HCT116 (cell line): ENCODE data around the gene LYSMD2. TPM values are rescaled to one million over a fixed set of nuclear protein-coding genes. Genes with fewer than 3 reads are reported as not detected.

ENCODE experiments used
- ATAC-seq: fragments of 200-7000 bp; cut with Tn5 transposase; 2 replicates; pipeline ENCODE4 v1.9.1; 2020; ENCODE audit warnings: mild to moderate bottlenecking, moderate library complexity
- BruUV-seq: library from RNA; stranded (reverse); fragments of 400-500 nt; replicated peaks from 2 replicates; lab custom pipeline; 2021; lab: Mats Ljungman, UMichigan
- CTCF ChIA-PET: fragments of 300-600 bp; sonication (Branson Sonifier 250); formaldehyde crosslinking; loops from one replicate; lab custom pipeline; 2021; ENCODE audit warnings: antibody characterized with exemption; lab: Charles Lee
- POLR2A ChIA-PET: fragments of 300-600, 350-600 bp; sonication (Branson Sonifier 250); formaldehyde crosslinking; loops from one replicate; lab custom pipeline; 2021; ENCODE audit warnings: antibody characterized with exemption; lab: Charles Lee
- RAD21 ChIA-PET, 2 experiments: fragments of 300-600 bp; sonication (Branson Sonifier 250); formaldehyde crosslinking; loops; one replicate each; lab custom pipeline; 2023; ENCODE audit warnings: low total read pairs in 2 of 2; ENCODE audit not compliant: uncharacterized antibody in 2 of 2, unreplicated experiment in 2 of 2, low non-redundant PET in 1 of 2; lab: Charles Lee
- DNase-seq: peaks from one replicate; pipeline ENCODE4 v3.0.0-alpha.2; 2010; ENCODE audit warnings: low read depth, low spot score
- H2AFZ ChIP-seq: fragments of 200-600 bp; shearing (Covaris generic), sonication (generic); 2 replicates; pipeline ENCODE4 v1.6.1; 2017; ENCODE audit warnings: low read depth, mixed run types, mixed read lengths, antibody characterized with exemption, low read length; ENCODE audit not compliant: poor library complexity, severe bottlenecking
- H3K27ac ChIP-seq: 2 replicates; pipeline ENCODE4 v1.5.1; 2012; ENCODE audit warnings: low read depth, low read length
- H3K27me3 ChIP-seq: fragments of 200-600 bp; sonication (generic); 2 replicates; pipeline ENCODE4 v1.6.1; 2016; ENCODE audit warnings: mixed run types, low read length, mixed read lengths; ENCODE audit not compliant: insufficient read depth
- H3K36me3 ChIP-seq, 2 experiments: fragments of 200-500 bp in 1 of 2; fragments of 200-600 bp in 1 of 2; sonication (Bioruptor generic) in 1 of 2; sonication (generic) in 1 of 2; 2 replicates each; pipeline versions ENCODE4 v1.5.1 to v1.6.1; 2014 to 2016; ENCODE audit warnings: low read length in 2 of 2, inconsistent platforms in 1 of 2, mixed read lengths in 1 of 2, mixed run types in 1 of 2; ENCODE audit not compliant: insufficient read depth in 2 of 2, control insufficient read depth in 1 of 2
- H3K4me1 ChIP-seq, 2 experiments: fragments of 200-600 bp in 1 of 2; sonication (generic) in 1 of 2; 2 replicates each; pipeline versions ENCODE4 v1.5.1 to v1.6.1; 2012 to 2017; ENCODE audit warnings: low read length in 2 of 2, inconsistent platforms in 1 of 2, mild to moderate bottlenecking in 1 of 2, mixed read lengths in 1 of 2, mixed run types in 1 of 2, moderate library complexity in 1 of 2; ENCODE audit not compliant: insufficient read depth in 2 of 2, control insufficient read depth in 1 of 2
- H3K4me2 ChIP-seq: fragments of 200-600 bp; sonication (generic); 2 replicates; pipeline ENCODE4 v1.6.1; 2017; ENCODE audit warnings: mixed run types, low read length, mixed read lengths
- H3K4me3 ChIP-seq, 2 experiments: fragments of 200-600 bp in 1 of 2; sonication (generic) in 1 of 2; replicated peaks in 1 of 2; 2 replicates each; pipeline ENCODE4 v1.5.1; 2011 to 2016; ENCODE audit warnings: low read length in 2 of 2, control low read depth in 1 of 2, low read depth in 1 of 2, mild to moderate bottlenecking in 1 of 2, mixed read lengths in 1 of 2, mixed run types in 1 of 2
- H3K79me2 ChIP-seq: fragments of 200-600 bp; sonication (generic); 2 replicates; pipeline ENCODE4 v1.6.1; 2017; ENCODE audit warnings: mild to moderate bottlenecking, mixed run types, low read length, moderate library complexity, mixed read lengths; ENCODE audit not compliant: insufficient read depth
- H3K9ac ChIP-seq: fragments of 200-600 bp; sonication (generic); 2 replicates; pipeline ENCODE4 v1.6.1; 2016; ENCODE audit warnings: low read length, mixed read lengths
- H3K9me2 ChIP-seq: fragments of 200-600 bp; sonication (generic), shearing (Covaris generic); 2 replicates; pipeline ENCODE4 v1.6.1; 2017; ENCODE audit warnings: mixed run types, mild to moderate bottlenecking, moderate library complexity; ENCODE audit not compliant: insufficient read depth
- H3K9me3 ChIP-seq, 2 experiments: fragments of 200-500 bp in 1 of 2; fragments of 200-600 bp in 1 of 2; sonication (Bioruptor generic) in 1 of 2; sonication (generic) in 1 of 2; 2 replicates each; pipeline ENCODE4 v1.6.1; 2014 to 2017; ENCODE audit warnings: low read length in 2 of 2, mixed read lengths in 2 of 2, inconsistent platforms in 1 of 2, low read depth in 1 of 2, mild to moderate bottlenecking in 1 of 2, mixed run types in 1 of 2, moderate library complexity in 1 of 2; ENCODE audit not compliant: control insufficient read depth in 1 of 2, insufficient read depth in 1 of 2
- H4K20me1 ChIP-seq: fragments of 200-600 bp; sonication (generic), shearing (Covaris generic); 2 replicates; pipeline ENCODE4 v1.6.1; 2017; ENCODE audit warnings: mixed run types, mild to moderate bottlenecking, moderate library complexity; ENCODE audit not compliant: insufficient read depth
- ATF3 ChIP-seq: IDR thresholded peaks from 2 replicates; pipeline ENCODE4 v1.6.1; 2012
- CEBPB ChIP-seq: IDR thresholded peaks from 2 replicates; pipeline ENCODE4 v1.6.1; 2012; ENCODE audit warnings: low read depth
- CTCF ChIP-seq, 3 experiments: fragments of 200-600 bp in 1 of 3; sonication (generic) in 1 of 3; IDR thresholded peaks in 2 of 3; conservative IDR thresholded peaks in 1 of 3; 2 replicates each; pipeline ENCODE4 v1.5.1; 2012 to 2017; ENCODE audit warnings: low read depth in 2 of 3, low read length in 2 of 3, antibody characterized with exemption in 1 of 3, borderline replicate concordance in 1 of 3, control low read depth in 1 of 3, mild to moderate bottlenecking in 1 of 3, mixed read lengths in 1 of 3, mixed run types in 1 of 3, moderate library complexity in 1 of 3; ENCODE audit not compliant: insufficient read depth in 1 of 3
- EGR1 ChIP-seq: IDR thresholded peaks from 2 replicates; pipeline ENCODE4 v1.6.1; 2012; ENCODE audit warnings: low read depth
- ELF1 ChIP-seq: IDR thresholded peaks from 2 replicates; pipeline ENCODE4 v1.6.1; 2012; ENCODE audit warnings: low read depth, borderline replicate concordance
- EZH2 ChIP-seq: fragments of 200-600 bp; sonication (generic); IDR thresholded peaks from 2 replicates; pipeline ENCODE4 v1.6.1; 2017; ENCODE audit warnings: antibody characterized with exemption, mixed run types
- EZH2phosphoT487 ChIP-seq: fragments of 200-600 bp; IDR thresholded peaks from 2 replicates; pipeline ENCODE4 v1.6.1; 2018; ENCODE audit warnings: antibody characterized with exemption, borderline replicate concordance
- FOSL1 ChIP-seq: IDR thresholded peaks from 2 replicates; pipeline ENCODE4 v1.6.1; 2012; ENCODE audit warnings: low read depth
- JUND ChIP-seq: IDR thresholded peaks from 2 replicates; pipeline ENCODE4 v1.6.1; 2012
- MAX ChIP-seq: IDR thresholded peaks from 2 replicates; pipeline ENCODE4 v1.6.1; 2012
- POLR2A ChIP-seq: IDR thresholded peaks from 2 replicates; pipeline ENCODE4 v1.7.0; 2011; ENCODE audit warnings: borderline replicate concordance; ENCODE audit not compliant: insufficient read depth, insufficient read length; ENCODE audit errors: extremely low read depth
- POLR2AphosphoS5 ChIP-seq: IDR thresholded peaks from 2 replicates; pipeline ENCODE4 v1.6.1; 2011; ENCODE audit warnings: mild to moderate bottlenecking, low read depth, low read length, moderate library complexity
- SIN3A ChIP-seq: IDR thresholded peaks from 2 replicates; pipeline ENCODE4 v1.6.1; 2012; ENCODE audit warnings: low read depth
- SRF ChIP-seq: IDR thresholded peaks from 2 replicates; pipeline ENCODE4 v1.6.1; 2012; ENCODE audit warnings: low read depth
- YY1 ChIP-seq: IDR thresholded peaks from 2 replicates; pipeline ENCODE4 v1.6.1; 2011; ENCODE audit warnings: low read length, low read depth, moderate library complexity, mild to moderate bottlenecking; ENCODE audit not compliant: insufficient replicate concordance; ENCODE audit errors: extremely low read depth
- ZBTB33 ChIP-seq: IDR thresholded peaks from 2 replicates; pipeline ENCODE4 v1.6.1; 2011; ENCODE audit warnings: mild to moderate bottlenecking, low read length, moderate library complexity; ENCODE audit not compliant: insufficient replicate concordance; ENCODE audit errors: extremely low read depth
- ZFX ChIP-seq: fragments of 450-650 bp; IDR thresholded peaks from 2 replicates; pipeline ENCODE4 v1.6.1; 2017
- ZNF274 ChIP-seq: fragments of 200-500 bp; sonication (Bioruptor generic); IDR thresholded peaks from 2 replicates; pipeline ENCODE4 v1.6.1; 2014; ENCODE audit warnings: mild to moderate bottlenecking, low read depth, low read length, inconsistent platforms
- intact Hi-C: fragments of 100-400 bp; cut with micrococcal nuclease; formaldehyde crosslinking; loops from 2 replicates; pipeline ENCODE4 v1.10.0; 2022
- total RNA-seq: library from RNA; stranded (reverse); gene quantifications from one replicate; pipeline ENCODE4 v1.2.1, GENCODE V29; 2021; ENCODE audit not compliant: unreplicated experiment

The LYSMD2 gene
- total RNA-seq, 1 experiment from 2014 or later = 10.8 TPM

- Histone ChIP-seq H3K36me3 (no peaks in the 10 kb centered on the region), H2AFZ (no peak overlapping the region), H3K4me2 (no peak overlapping the region), H4K20me1 (no peaks in the 10 kb centered on the region), H3K4me1 (no peaks in the 10 kb centered on the region), H3K27me3 (no peaks in the 10 kb centered on the region), H3K9me2 (no peaks in the 10 kb centered on the region), H3K27ac (no peak overlapping the region), H3K79me2 (no peaks in the 10 kb centered on the region), H3K9me3 (no peaks in the 10 kb centered on the region), H3K9ac (no peak overlapping the region), H3K4me3 (no peak overlapping the region)
- ChIA-PET CTCF (interaction anchor here (1.2 kb wide), 1 partner anchor 10 kb away, joined by 5 read pairs; no protein-coding TSS in a partner anchor), POLR2A (no interaction called here), RAD21 (no interaction called here)
- intact Hi-C loops = no loop called here
- no peak for TF ChIP-seq JUND
- TF ChIP-seq ZFX = no peak
- no peak for TF ChIP-seq ZNF274
- TF ChIP-seq EZH2phosphoT487 = no peak
- no peak for TF ChIP-seq FOSL1
- no peak for TF ChIP-seq CEBPB
- no peak for TF ChIP-seq YY1
- TF ChIP-seq EZH2 = no peak
- TF ChIP-seq SRF = no peak
- no peak for TF ChIP-seq ATF3
- no peak for ATAC-seq
- no TSS peak for BruUV-seq
- no peak for DNase-seq
Observed at GRCh38 chr15:51766341-51766740, 28.9 kb upstream of the LYSMD2 start.

- Histone ChIP-seq H3K4me3 (no peak overlapping the region), H3K9ac (no peak overlapping the region), H3K79me2 (no peaks in the 10 kb centered on the region), H3K9me2 (no peaks in the 10 kb centered on the region), H3K27ac (no peak overlapping the region), H3K27me3 (no peaks in the 10 kb centered on the region), H3K36me3 (no peaks in the 10 kb centered on the region), H3K9me3 (no peaks in the 10 kb centered on the region), H4K20me1 (no peaks in the 10 kb centered on the region), H3K4me1 (no peaks in the 10 kb centered on the region), H2AFZ (no peak overlapping the region), H3K4me2 (no peak overlapping the region)
- CTCF ChIA-PET = interaction anchor here (1.0 to 1.2 kb wide), 2 partner anchors 11 kb away, joined by 5 read pairs; no protein-coding TSS in a partner anchor
- POLR2A ChIA-PET = no interaction called here
- no TSS peak for BruUV-seq
- RAD21 ChIA-PET = no interaction called here
- no peak for TF ChIP-seq FOSL1
- no peak for TF ChIP-seq JUND
- TF ChIP-seq YY1 = no peak
- TF ChIP-seq CTCF (IDR thresholded peaks at IDR 0.05 in 2 of 3, conservative IDR thresholded peaks at IDR 0.05 in 1 of 3; ENCODE audit: borderline replicate concordance in 1 of 3, insufficient read depth in 1 of 3, low read depth in 2 of 3, low read length in 2 of 3) = no peak
- no peak for TF ChIP-seq MAX
- TF ChIP-seq ZBTB33 = no peak
- TF ChIP-seq EZH2phosphoT487 = no peak
- no peak for TF ChIP-seq SRF
- no peak for TF ChIP-seq POLR2A
- TF ChIP-seq EGR1 = no peak
- no peak for TF ChIP-seq SIN3A
- TF ChIP-seq ELF1 = no peak
- TF ChIP-seq POLR2AphosphoS5 = no peak
- no peak for ATAC-seq
- no peak for DNase-seq
- intact Hi-C loops = no loop called here
Observed at GRCh38 chr15:51765751-51766150, 28.3 kb upstream of the LYSMD2 start.
